HG02973 (cell line): ENCODE measurements around the gene FGD5.

Experiments used
- ATAC-seq: cut with Tn5 transposase; IDR thresholded peaks from one replicate; pipeline ENCODE4 v1.9.1; 2021; ENCODE audit warnings: moderate library complexity; ENCODE audit not compliant: unreplicated experiment

Gene FGD5

DNA sequence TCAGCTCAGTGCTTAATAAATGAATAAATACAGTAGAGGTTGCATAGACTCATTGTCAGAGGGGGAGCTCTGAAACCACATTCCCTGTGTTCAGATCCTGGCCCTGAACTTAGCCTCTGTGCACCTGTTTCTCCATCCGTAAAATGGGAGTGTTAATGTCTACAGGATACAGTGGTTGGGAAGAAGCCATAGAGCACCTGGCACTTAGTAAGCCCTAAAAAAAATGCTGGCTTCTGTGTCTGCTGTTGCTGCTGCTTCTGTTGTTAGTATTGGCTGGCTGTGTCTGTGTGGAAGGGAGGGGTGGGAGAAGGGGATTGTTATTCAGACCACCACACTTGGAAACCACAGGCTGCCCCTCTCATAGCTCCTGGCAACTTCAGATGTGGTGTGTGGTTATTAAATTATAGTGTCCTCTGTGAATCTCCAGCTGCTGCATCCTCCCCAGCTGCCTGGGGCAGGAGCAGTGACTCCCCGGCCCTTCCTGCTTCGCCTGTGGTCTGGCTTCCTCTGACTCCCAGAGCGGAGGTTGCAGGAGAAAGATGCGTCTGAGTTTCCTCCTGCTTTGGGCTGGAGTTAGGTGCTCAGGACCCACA, 31.0 kb downstream of the FGD5 start:
- no peak for ATAC-seq

DNA sequence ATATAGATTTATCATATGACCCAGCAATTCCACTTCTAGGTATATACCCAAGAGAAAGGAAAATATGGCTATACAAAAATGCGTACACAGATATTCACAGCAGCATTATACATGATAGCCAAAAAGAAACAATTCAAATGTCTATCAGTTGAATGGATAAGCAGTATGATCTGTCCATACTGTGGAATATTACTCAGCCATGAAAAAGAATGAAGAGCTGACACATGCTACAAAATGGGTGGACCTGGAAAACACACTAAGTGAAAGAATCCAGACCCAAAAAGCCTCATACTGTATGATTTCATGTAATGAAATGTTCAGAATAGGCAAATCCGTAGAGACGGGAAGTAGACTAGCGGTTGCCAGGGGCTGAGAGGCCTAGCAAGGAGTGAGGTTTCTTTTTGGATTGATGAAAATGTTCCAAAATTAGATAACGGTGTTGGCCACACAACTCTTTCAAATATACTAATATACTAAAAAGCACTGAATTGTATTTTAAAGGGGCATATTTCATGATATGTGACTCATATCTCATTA, 33.4 kb downstream of the FGD5 start:
- ATAC-seq, result no peak

- no peak for ATAC-seq
Observed at GRCh38 chr3:14852717-14853116, 34.0 kb downstream of the FGD5 start.

GRCh38 chr3:14853271-14853951, 34.6 kb downstream of the FGD5 start:
- no peak for ATAC-seq

DNA sequence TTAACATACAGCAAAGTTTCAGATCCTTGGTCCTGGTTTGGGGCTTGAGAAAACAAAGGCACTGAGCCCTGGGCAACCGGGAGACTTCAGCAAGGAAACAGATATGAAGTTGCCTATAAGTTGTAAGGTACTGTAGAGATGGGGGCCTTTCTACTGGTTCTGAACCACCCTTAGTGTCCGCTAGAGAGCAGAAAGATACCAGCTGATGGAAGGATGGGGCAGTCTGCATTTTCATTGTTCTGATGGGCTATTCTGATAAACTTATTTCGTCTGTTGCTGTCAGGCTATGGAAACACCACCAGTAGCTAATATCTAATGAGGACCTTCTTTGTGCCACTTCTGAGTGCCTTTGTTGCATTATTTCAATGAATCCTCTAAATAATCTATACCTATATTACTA, 38.7 kb downstream of the FGD5 start:
- ATAC-seq, result no peak

DNA sequence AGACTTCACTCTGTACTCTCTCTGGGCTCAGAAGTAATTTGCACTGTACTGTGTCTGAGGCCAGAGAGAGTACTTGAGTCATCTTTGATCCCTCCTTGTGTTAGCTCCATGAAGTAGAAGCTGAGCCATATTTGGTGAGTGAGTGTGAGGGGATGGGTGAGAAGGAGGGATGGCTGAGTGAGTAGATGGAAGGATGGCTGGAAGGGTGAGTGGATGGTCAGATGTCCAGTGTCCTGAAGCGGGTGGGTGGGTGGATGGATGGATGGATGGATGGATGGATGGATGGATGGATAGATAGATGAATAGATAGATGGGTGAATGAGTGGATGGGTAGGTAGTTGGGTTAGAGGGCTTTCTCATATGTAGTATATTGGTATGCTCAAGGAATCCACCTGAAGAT, 39.3 kb downstream of the FGD5 start:
- ATAC-seq, result no peak

GRCh38 chr3:14859880-14860279, 41.1 kb downstream of the FGD5 start:
- no peak for ATAC-seq

- ATAC-seq, result no peak
Observed at GRCh38 chr3:14861031-14861430, 42.3 kb downstream of the FGD5 start.

DNA sequence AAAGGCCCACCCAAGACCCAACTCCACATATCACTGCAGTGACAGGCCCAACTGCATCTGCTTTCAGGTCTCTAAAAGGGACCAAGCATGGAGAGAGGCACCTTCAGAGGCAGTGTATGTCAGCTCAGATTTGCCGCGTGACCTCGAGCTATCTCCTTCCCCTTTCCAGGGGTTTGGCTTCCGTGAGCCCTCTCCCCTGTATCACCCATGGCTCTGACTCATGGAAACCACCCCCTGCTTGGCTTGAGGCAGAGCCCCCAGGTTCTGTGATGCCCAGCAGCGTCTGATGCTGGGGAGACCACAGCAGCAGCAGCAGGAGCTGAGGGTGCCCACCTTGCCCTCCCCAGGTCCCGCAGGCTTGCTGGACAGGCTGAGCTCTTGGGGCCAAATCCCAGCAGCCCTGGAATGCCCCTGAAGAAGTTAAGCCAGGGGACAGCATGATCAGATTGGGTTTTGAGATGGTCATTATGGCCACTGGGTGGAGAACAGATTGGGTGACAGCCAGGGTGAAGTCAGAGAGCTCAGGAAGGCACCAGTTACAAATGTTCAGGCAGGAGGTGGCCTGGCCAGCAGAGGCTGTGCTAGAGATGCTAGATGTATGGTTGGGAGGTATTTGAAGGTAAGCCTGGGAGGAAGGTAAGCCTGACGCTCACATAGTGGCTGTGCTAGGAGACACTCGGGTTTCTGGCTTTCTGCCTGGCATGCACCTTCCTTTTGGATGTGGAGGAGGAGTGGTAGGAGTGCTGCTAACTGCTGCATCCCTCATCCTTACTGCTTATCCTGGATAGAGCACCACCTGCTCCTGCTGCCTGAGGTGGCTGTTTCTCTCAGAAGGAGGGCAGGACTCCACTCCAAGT, 42.9 kb downstream of the FGD5 start:
- no peak for ATAC-seq

GRCh38 chr3:14862303-14862660, 43.5 kb downstream of the FGD5 start:
- ATAC-seq, result no peak

DNA sequence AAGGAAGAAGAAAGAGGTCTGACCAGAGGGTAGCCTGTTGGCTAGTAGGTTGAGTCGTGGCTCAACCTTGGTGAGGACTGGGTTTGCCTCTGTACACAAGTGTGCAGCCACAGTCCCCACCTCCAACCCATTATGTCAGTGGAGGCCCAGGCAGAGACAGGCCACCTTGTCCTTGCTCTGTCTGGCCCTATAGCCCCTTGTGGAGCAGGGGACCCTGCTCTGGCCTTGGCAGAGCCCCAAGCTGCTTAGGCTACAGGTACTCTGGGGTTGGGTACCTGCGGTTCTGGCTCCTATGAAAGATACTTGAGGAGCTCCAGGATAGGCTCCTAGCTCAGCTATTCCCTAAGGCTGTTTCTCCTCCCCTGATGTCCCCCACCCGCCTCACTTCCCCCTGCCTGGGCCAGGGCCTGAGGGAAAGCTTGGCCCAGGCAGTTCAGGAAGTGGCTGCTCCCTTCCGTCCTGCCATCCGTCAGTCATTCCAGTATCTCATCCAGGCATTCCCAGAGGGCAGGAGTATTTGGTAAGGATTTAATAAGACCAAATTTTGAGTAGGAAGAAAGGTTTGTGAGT, 44.0 kb downstream of the FGD5 start:
- ATAC-seq, result no peak

GRCh38 chr3:14863333-14864100, 44.8 kb downstream of the FGD5 start:
- no peak for ATAC-seq

- ATAC-seq, result no peak
Observed at GRCh38 chr3:14864131-14864530, 45.4 kb downstream of the FGD5 start.

DNA sequence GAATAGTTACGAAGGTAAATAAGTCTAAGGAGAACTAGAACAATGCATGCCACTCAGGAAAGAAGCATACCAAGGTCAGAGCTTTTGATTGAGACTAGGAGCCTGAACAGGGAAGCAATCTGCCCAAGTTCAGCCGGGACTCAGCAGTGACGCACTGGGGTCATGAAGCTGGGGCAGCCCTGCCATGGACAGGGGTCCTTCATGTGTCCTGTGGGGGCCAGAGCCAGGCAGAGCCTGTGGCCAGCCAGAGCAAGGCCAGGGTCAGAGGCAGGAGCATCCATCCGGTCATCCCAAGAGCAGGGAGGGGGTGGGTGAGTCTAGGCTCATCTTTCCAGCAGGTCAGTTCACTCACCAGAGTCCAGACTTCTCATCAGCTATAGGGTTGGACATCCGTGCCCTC, 47.9 kb downstream of the FGD5 start:
- ATAC-seq, result no peak

DNA sequence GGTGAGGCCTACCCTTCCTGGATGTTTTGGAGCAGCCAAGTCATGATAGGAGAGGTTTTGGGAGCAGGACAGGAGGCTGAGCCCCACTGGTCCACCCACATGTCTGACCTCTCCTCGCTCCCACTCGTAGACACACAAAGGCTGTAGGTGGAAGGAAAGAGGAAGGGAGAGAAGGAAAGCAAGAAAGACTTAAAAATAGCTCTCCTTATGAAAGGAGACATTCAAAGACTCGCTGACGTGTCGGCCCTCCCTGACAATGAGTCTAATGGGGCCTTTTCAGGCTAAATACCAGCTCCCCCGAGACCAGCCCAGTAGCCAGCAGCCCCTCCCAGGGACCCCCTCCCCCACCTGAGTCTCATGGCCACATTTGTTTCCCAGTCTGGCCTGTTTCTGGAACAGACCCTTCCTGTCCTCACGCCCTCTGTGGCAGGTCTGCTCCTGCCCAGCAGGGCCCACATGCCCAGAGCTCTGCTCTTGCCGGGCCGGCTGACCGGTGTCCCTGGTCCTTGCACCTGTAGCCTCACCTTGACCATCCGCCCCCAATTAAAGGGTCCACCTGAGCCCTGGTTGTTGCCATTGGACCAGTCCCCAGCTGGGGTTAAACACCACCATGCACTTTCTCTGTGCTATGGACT, 49.3 kb downstream of the FGD5 start:
- no peak for ATAC-seq

DNA sequence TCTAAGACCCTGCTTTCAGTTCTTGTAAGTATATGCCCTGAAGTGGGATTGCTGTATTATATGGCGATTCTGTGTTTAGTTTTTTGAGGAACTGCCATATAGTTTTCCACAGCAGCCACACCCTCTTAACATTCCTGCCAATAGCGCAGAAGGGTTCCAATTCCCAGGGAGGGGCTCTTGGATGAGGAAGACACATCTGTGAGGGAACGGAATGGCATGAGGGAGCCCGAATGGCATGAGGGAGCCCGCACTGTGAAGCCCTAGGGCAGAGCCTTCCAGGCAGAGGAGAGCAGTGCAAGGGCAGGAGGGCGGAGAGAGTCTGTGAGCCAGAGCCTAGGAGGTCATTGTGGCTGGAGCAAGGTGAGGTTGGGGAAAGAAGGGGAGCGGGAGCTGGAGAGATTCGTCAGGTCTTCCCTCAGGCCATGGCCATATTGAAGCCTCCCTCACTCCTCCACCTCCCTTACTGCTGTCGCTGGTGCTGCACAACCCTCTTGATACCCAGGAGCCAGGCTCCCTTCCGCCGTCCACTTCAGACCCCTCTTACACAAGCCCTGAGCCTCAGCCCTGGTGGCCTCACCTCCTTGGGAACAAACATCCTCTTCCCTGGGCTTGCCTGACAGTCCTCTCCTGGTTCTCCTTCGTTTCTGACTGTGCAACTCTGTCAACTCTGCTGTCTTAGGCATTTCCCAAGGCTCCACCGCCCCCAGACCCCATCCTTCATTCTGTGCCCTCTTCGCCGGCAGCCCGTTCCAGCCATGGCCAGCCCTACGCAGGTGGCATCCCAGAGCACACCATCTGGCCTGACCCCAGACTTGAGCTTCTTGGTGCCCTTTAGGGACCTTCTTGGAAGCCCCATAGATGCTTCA, 51.4 kb downstream of the FGD5 start:
- no peak for ATAC-seq

DNA sequence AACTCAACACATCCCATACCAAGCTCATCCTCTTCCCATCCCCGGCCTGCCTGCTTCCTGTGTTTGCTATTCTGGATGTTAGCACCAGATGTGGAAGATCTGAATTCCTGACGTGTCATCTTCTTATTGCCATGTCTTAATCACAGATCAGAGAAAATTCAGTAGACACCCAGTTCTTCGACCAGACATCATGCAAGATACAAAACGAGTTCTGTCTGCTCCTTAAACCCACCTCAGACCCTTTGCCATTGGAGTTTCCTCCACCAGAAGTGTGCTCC, 52.0 kb downstream of the FGD5 start:
- no peak for ATAC-seq

DNA sequence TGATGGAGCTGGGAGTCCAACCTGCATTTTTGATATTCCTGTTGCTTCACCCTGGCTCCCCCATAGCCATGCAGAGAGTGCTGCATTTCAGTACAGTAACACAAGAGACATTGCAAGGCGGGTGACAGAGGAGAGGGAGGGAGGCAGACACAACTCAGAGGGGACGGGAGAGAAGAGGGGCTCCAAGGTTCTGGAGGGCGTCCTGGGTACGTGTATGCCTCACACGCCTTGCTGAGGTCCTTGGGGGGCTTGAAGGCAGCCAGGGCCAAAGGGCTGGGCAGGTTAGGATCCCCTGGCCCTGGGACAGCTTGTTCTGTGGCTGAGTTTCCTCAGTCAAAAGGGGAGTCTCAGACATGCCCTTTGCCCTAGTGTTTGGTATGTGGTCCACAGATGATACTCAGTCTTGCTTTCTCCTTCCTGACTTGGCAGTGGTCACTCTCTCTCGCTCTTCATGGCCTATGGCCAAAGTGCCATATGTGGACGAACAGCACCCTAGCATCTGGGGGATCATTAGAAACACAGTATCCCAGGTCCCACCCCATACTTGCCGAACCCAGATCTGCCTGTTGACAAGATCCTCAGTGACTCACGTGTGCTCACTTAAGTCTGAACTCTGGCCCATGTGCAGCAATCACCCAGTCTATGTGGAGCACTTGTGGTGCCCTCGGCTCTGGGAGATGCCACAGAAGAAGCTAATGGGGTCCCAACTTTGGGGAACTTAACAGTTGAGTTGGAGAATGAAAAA, 52.9 kb downstream of the FGD5 start:
- ATAC-seq, result no peak

GRCh38 chr3:14872706-14873105, 53.9 kb downstream of the FGD5 start:
- no peak for ATAC-seq
